MM.1S (cell line): ENCODE measurements around the gene ZDHHC11B.

Experiments used
- CTCF ChIP-seq: fragments of 300-600 bp; sonication (generic); IDR thresholded peaks from 2 replicates; pipeline ENCODE4 v1.5.1; 2016; ENCODE audit warnings: antibody characterized with exemption, low read length, mixed read lengths
- EZH2 ChIP-seq: fragments of 300-600 bp; sonication (generic); optimal IDR thresholded peaks from 2 replicates; pipeline ENCODE3; 2017; ENCODE audit warnings: low read depth, mild to moderate bottlenecking, antibody characterized with exemption, low read length, mixed read lengths
- EZH2phosphoT487 ChIP-seq: fragments of 300-600 bp; sonication (generic); IDR thresholded peaks from 2 replicates; pipeline ENCODE4 v1.6.1; 2018; ENCODE audit warnings: antibody characterized with exemption, low read length

DNA sequence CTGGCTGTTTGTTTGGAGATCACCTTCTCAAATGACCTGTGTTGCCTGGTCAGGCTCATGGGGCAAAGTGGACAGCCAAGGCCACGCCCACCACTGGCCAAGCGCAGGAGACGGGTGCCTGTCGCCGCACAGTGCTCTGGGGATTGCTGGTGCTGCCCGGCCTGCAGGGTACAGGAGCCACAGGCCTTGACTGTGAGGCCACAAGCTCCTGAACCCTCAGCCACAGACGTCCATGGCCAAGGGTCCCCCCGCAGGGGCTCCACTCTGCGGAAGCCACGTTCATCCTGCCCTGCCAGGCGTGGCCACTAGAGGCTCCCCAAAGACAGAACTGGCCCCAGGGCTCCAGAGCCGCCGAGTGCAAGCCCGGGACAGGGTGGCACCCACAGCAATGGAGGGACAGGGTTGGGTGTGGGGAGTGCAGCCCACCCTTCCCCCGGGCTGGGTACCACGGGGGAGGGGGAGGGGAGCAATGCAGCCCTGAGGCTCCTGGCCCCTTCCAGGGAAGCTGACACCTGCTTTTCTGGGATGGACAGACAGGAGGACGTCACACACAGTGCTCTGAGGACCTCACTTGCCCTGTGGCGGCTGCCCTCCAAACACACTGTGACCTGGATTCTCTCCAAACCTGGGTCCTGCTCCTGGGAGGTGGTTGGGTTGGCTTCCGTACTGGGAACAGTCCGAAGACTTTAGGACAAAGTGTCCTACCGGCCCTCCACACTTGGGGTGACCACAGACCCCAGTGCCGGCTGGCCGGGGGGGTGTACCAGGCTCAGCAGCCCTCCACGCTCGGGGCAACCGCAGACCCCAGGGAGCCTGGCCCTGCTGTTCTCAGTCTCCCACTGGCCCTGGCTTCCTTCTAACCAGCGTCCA lies 112.8 kb downstream of the ZDHHC11B start:
- TF ChIP-seq CTCF (peak; percentile 90), EZH2 (no peak), EZH2phosphoT487 (no peak)
